Activated CD8-positive, alpha-beta memory T cell treated with anti-CD3 and anti-CD28 coated beads, Interleukin-2, amount 10 ng/mL, durations not matched to agents 7 days and 5 days (primary cell): Measurements from ENCODE around the gene PRPF40B. TPM values are rescaled to one million over a fixed set of nuclear protein-coding genes. Genes with fewer than 3 reads are reported as not detected.
A peak's percentile ranks its signal among the peaks of the same experiment; 100 is the strongest.

ENCODE experiments used
- ATAC-seq: fragments of 150-1000 bp; cut with Tn5 transposase; one replicate; pipeline ENCODE4 v1.10.0; 2021; ENCODE audit warnings: moderate library complexity
- CTCF ChIA-PET: fragments of 350-600 bp; sonication (Branson Sonifier 250); formaldehyde crosslinking; loops from one replicate; lab custom pipeline; 2021; ENCODE audit warnings: antibody characterized with exemption; lab: Charles Lee
- DNase-seq: peaks from one replicate; pipeline ENCODE4 v3.0.0-alpha.2; 2020
- H3K27ac Mint-ChIP-seq: one replicate; pipeline ENCODE4 v1.8.0; 2021; ENCODE audit warnings: mild to moderate bottlenecking, mixed read lengths
- H3K27me3 Mint-ChIP-seq: one replicate; pipeline ENCODE4 v1.8.0; 2021; ENCODE audit warnings: mixed read lengths
- H3K36me3 Mint-ChIP-seq: one replicate; pipeline ENCODE4 v1.8.0; 2021; ENCODE audit warnings: mild to moderate bottlenecking, mixed read lengths
- H3K4me1 Mint-ChIP-seq: one replicate; pipeline ENCODE4 v1.8.0; 2021; ENCODE audit warnings: mixed read lengths
- H3K4me3 Mint-ChIP-seq: one replicate; pipeline ENCODE4 v1.8.0; 2021; ENCODE audit warnings: mild to moderate bottlenecking, moderate library complexity, mixed read lengths
- H3K9me3 Mint-ChIP-seq: one replicate; pipeline ENCODE4 v1.8.0; 2022; ENCODE audit warnings: low read depth, mixed read lengths
- total RNA-seq, 2 experiments: library from RNA; stranded (reverse); gene quantifications; one replicate each; pipeline ENCODE4 v1.2.3, GENCODE V29; 2021

Gene PRPF40B
- total RNA-seq, 2 experiments from 2014 or later: 7.8 to 15.2 TPM

GRCh38 chr12:49616533-49617219 is 6.7 kb upstream of the PRPF40B start:
- CTCF ChIA-PET: interaction anchor here (1.3 kb wide), 1 partner anchor 125 kb away, joined by 3 read pairs; the partner anchor contains the start of gene TMBIM6
- peaks cover 56% of the 10 kb centered on the region for H3K27me3 Mint-ChIP-seq
- no peaks in the 10 kb centered on the region for H3K36me3 Mint-ChIP-seq
- DNase-seq (no peak), ATAC-seq (no peak)
- no peak overlapping the region for H3K4me3 Mint-ChIP-seq
- peaks cover 2% of the 10 kb centered on the region for H3K9me3 Mint-ChIP-seq
- no peak overlapping the region for H3K27ac Mint-ChIP-seq
- peaks cover 13% of the 10 kb centered on the region for H3K4me1 Mint-ChIP-seq

- ATAC-seq (no peak), DNase-seq (no peak)
- Mint-ChIP-seq H3K9me3 (peaks cover 2% of the 10 kb centered on the region), H3K27me3 (peaks cover 52% of the 10 kb centered on the region), H3K36me3 (no peaks in the 10 kb centered on the region), H3K4me3 (no peak overlapping the region), H3K4me1 (peaks cover 23% of the 10 kb centered on the region), H3K27ac (no peak overlapping the region)
- CTCF ChIA-PET: interaction anchor here (0.9 to 1.4 kb wide), 3 partner anchors 13 to 276 kb away, joined by 3 read pairs; partner anchors contain the start of gene FAM186B
Observed at GRCh38 chr12:49618576-49618975, 4.8 kb upstream of the PRPF40B start.

GRCh38 chr12:49619286-49619685 is 4.1 kb upstream of the PRPF40B start:
- peaks cover 2% of the 10 kb centered on the region for H3K9me3 Mint-ChIP-seq
- DNase-seq (no peak), ATAC-seq (no peak)
- peaks cover 25% of the 10 kb centered on the region for H3K4me1 Mint-ChIP-seq
- no peak overlapping the region for H3K4me3 Mint-ChIP-seq
- CTCF ChIA-PET: interaction anchor here (0.7 kb wide), 1 partner anchor 268 kb away, joined by 3 read pairs; no protein-coding TSS in a partner anchor
- H3K27ac Mint-ChIP-seq: no peak overlapping the region
- peaks cover 51% of the 10 kb centered on the region for H3K27me3 Mint-ChIP-seq
- H3K36me3 Mint-ChIP-seq: no peaks in the 10 kb centered on the region

- DNase-seq: no peak
- H3K27ac Mint-ChIP-seq: peak overlapping the region; percentile 85
- ATAC-seq: peak; percentile 32
Observed at GRCh38 chr12:49621651-49622500, 1.5 kb upstream of the PRPF40B start.

GRCh38 chr12:49622501-49623141 is 740 bp upstream of the PRPF40B start:
- H3K27me3 Mint-ChIP-seq: peaks cover 44% of the 10 kb centered on the region
- DNase-seq (peak; percentile 81), ATAC-seq (peak; percentile 43)
- peaks cover 22% of the 10 kb centered on the region for H3K4me1 Mint-ChIP-seq
- no peaks in the 10 kb centered on the region for H3K9me3 Mint-ChIP-seq
- H3K4me3 Mint-ChIP-seq: peak overlapping the region; percentile 76
- CTCF ChIA-PET: interaction anchor here (0.9 to 3.4 kb wide), 25 partner anchors 11 to 757 kb away, joined by 3 to 24 read pairs (median 5); partner anchors contain the start of genes RND1, SPATS2 and TMBIM6
- H3K27ac Mint-ChIP-seq: peak overlapping the region; percentile 85
- no peaks in the 10 kb centered on the region for H3K36me3 Mint-ChIP-seq

More at GRCh38 chr12:49621651-49622500, 1.5 kb upstream of the PRPF40B start:
- Mint-ChIP-seq H3K27me3 (peaks cover 48% of the 10 kb centered on the region), H3K4me3 (peak overlapping the region; percentile 76), H3K9me3 (no peaks in the 10 kb centered on the region), H3K4me1 (peaks cover 22% of the 10 kb centered on the region), H3K36me3 (no peaks in the 10 kb centered on the region)
- CTCF ChIA-PET: interaction anchor here (0.8 to 3.4 kb wide), 12 partner anchors 12 to 756 kb away, joined by 3 to 24 read pairs (median 5); partner anchors contain the start of genes RND1 and TMBIM6

- peaks cover 26% of the 10 kb centered on the region for H3K27me3 Mint-ChIP-seq
- ATAC-seq: no peak
- no peak overlapping the region for H3K4me3 Mint-ChIP-seq
Observed at GRCh38 chr12:49624921-49625577, 1.7 kb downstream of the PRPF40B start.

GRCh38 chr12:49626169-49626835 is 2.9 kb downstream of the PRPF40B start:
- Mint-ChIP-seq H3K27me3 (peaks cover 14% of the 10 kb centered on the region), H3K4me1 (peaks cover 18% of the 10 kb centered on the region), H3K4me3 (no peak overlapping the region), H3K27ac (no peak overlapping the region), H3K9me3 (no peaks in the 10 kb centered on the region), H3K36me3 (no peaks in the 10 kb centered on the region)
- CTCF ChIA-PET: interaction anchor here (0.9 to 2.1 kb wide), 3 partner anchors 14 to 268 kb away, joined by 4 to 6 read pairs (median 6); no protein-coding TSS in a partner anchor
- ATAC-seq (no peak), DNase-seq (no peak)

More at GRCh38 chr12:49624921-49625577, 1.7 kb downstream of the PRPF40B start:
- H3K4me1 Mint-ChIP-seq: peaks cover 22% of the 10 kb centered on the region
- no peaks in the 10 kb centered on the region for H3K36me3 Mint-ChIP-seq
- DNase-seq: no peak
- no peaks in the 10 kb centered on the region for H3K9me3 Mint-ChIP-seq
- no peak overlapping the region for H3K27ac Mint-ChIP-seq
- CTCF ChIA-PET: interaction anchor here (0.8 to 3.4 kb wide), 6 partner anchors 9 to 277 kb away, joined by 3 to 24 read pairs (median 4); partner anchors contain the start of gene TMBIM6

GRCh38 chr12:49626836-49627235 is 3.5 kb downstream of the PRPF40B start:
- Mint-ChIP-seq H3K27me3 (peaks cover 11% of the 10 kb centered on the region), H3K9me3 (no peaks in the 10 kb centered on the region)
- ATAC-seq: no peak

GRCh38 chr12:49627752-49628360 is 4.5 kb downstream of the PRPF40B start:
- ATAC-seq (no peak), DNase-seq (no peak)
- CTCF ChIA-PET: interaction anchor here (1.6 kb wide), 1 partner anchor 9 kb away, joined by 8 read pairs; no protein-coding TSS in a partner anchor
- H3K4me3 Mint-ChIP-seq: no peak overlapping the region
- no peaks in the 10 kb centered on the region for H3K36me3 Mint-ChIP-seq
- H3K27me3 Mint-ChIP-seq: peaks cover 11% of the 10 kb centered on the region
- H3K9me3 Mint-ChIP-seq: no peaks in the 10 kb centered on the region
- H3K27ac Mint-ChIP-seq: no peak overlapping the region
- peaks cover 6% of the 10 kb centered on the region for H3K4me1 Mint-ChIP-seq

More at GRCh38 chr12:49626836-49627235, 3.5 kb downstream of the PRPF40B start:
- Mint-ChIP-seq H3K36me3 (no peaks in the 10 kb centered on the region), H3K4me1 (peaks cover 13% of the 10 kb centered on the region), H3K4me3 (no peak overlapping the region), H3K27ac (no peak overlapping the region)
- CTCF ChIA-PET: interaction anchor here (0.9 to 1.6 kb wide), 2 partner anchors 10 to 15 kb away, joined by 4 to 8 read pairs; no protein-coding TSS in a partner anchor
- no peak for DNase-seq

GRCh38 chr12:49631336-49631907 is 8.1 kb downstream of the PRPF40B start:
- Mint-ChIP-seq H3K4me1 (peaks cover 9% of the 10 kb centered on the region), H3K27me3 (peaks cover 3% of the 10 kb centered on the region), H3K36me3 (no peaks in the 10 kb centered on the region), H3K27ac (no peak overlapping the region), H3K9me3 (no peaks in the 10 kb centered on the region), H3K4me3 (no peak overlapping the region)
- CTCF ChIA-PET: interaction anchor here (0.9 to 9.4 kb wide), 3 partner anchors 43 to 147 kb away, joined by 3 to 185 read pairs (median 7); partner anchors contain the start of gene FMNL3
- ATAC-seq (no peak), DNase-seq (no peak)

GRCh38 chr12:49632401-49632800 is 9.0 kb downstream of the PRPF40B start:
- H3K4me3 Mint-ChIP-seq: no peak overlapping the region
- DNase-seq: no peak
- H3K27me3 Mint-ChIP-seq: peaks cover 3% of the 10 kb centered on the region
- CTCF ChIA-PET: interaction anchor here (3.7 to 9.4 kb wide), 2 partner anchors 9 to 76 kb away, joined by 24 to 185 read pairs; partner anchors contain the start of genes FMNL3 and PRPF40B
- H3K27ac Mint-ChIP-seq: no peak overlapping the region
- H3K36me3 Mint-ChIP-seq: no peaks in the 10 kb centered on the region
- no peak for ATAC-seq
- no peaks in the 10 kb centered on the region for H3K9me3 Mint-ChIP-seq
- peaks cover 17% of the 10 kb centered on the region for H3K4me1 Mint-ChIP-seq
